Activated T-cell treated with anti-CD3 and anti-CD28 coated beads for 24 hours (primary cell): ENCODE data around the gene UBE2G2.

ENCODE experiments used
- DNase-seq: peaks from one replicate; pipeline ENCODE4 v3.0.0-alpha.2; 2020; ENCODE audit warnings: low read depth

The UBE2G2 gene

GRCh38 chr21:44801468-44802395 is at the start of gene UBE2G2:
Gene UBE2G2 (minus strand): TSS chr21:44801820. CDS start chr21:44801748, 72 bp downstream.
- peak; percentile 83 for DNase-seq

GRCh38 chr21:44850905-44851657 is 49.5 kb upstream of the UBE2G2 start:
- no peak for DNase-seq

- DNase-seq = no peak
Measured at GRCh38 chr21:44850208-44850800, 48.7 kb upstream of the UBE2G2 start.

- no peak for DNase-seq
Measured at GRCh38 chr21:44849616-44850130, 48.1 kb upstream of the UBE2G2 start.

- no peak for DNase-seq
Measured at GRCh38 chr21:44848821-44849521, 47.4 kb upstream of the UBE2G2 start.

GRCh38 chr21:44847261-44848056 is 45.8 kb upstream of the UBE2G2 start:
- DNase-seq = no peak

GRCh38 chr21:44846485-44847260 is 45.1 kb upstream of the UBE2G2 start:
- peak; percentile 38 for DNase-seq

- no peak for DNase-seq
Measured at GRCh38 chr21:44846224-44846484, 44.5 kb upstream of the UBE2G2 start.

- peak; percentile 45 for DNase-seq
Measured at GRCh38 chr21:44845418-44846223, 44.0 kb upstream of the UBE2G2 start.

- no peak for DNase-seq
Measured at GRCh38 chr21:44844256-44844655, 42.6 kb upstream of the UBE2G2 start.

- no peak for DNase-seq
Measured at GRCh38 chr21:44842721-44843445, 41.3 kb upstream of the UBE2G2 start.

- no peak for DNase-seq
Measured at GRCh38 chr21:44842087-44842486, 40.5 kb upstream of the UBE2G2 start.

- DNase-seq = no peak
Measured at GRCh38 chr21:44840771-44841170, 39.2 kb upstream of the UBE2G2 start.

GRCh38 chr21:44838951-44839350 is 37.3 kb upstream of the UBE2G2 start:
- no peak for DNase-seq

GRCh38 chr21:44838039-44838895 is 36.6 kb upstream of the UBE2G2 start:
- DNase-seq = no peak

- no peak for DNase-seq
Measured at GRCh38 chr21:44837537-44837936, 35.9 kb upstream of the UBE2G2 start.

GRCh38 chr21:44836666-44837471 is 35.2 kb upstream of the UBE2G2 start:
- no peak for DNase-seq
